ENCODE results near the gene HOXB3.

The HOXB3 gene

GRCh38 chr17:48588528-48588927 is 1.5 kb downstream of the HOXB3 start:
- DNase-seq (ENCODE audit: low read depth, low spot score) = no peak

GRCh38 chr17:48588074-48588415 is 2.0 kb downstream of the HOXB3 start:
- Histone ChIP-seq H3K36me3 (ENCODE audit: insufficient read depth, low read length) (peaks cover 15% of the 10 kb centered on the region), H3K9ac (ENCODE audit: insufficient read length) (no peak overlapping the region), H3K27ac (peak overlapping the region; percentile 38; the same call in 1 of the 2 replicates), H3K4me3 (no peak overlapping the region), H3K9me3 (ENCODE audit: low read depth, low read length) (no peaks in the 10 kb centered on the region)
- TF ChIP-seq FOXP2 (optimal IDR thresholded peaks at IDR 0.05; ENCODE audit: control extremely low read depth, extremely low read length, insufficient read depth) = no peak
- no peak for TF ChIP-seq POLR2AphosphoS5 (IDR thresholded peaks at IDR 0.05; ENCODE audit: borderline replicate concordance, low read depth, low read length)
- TF ChIP-seq EZH2 (IDR thresholded peaks at IDR 0.05) = no peak
- no peak for DNase-seq (ENCODE audit: low read depth, low spot score)

More at GRCh38 chr17:48588528-48588927, 1.5 kb downstream of the HOXB3 start:
- Histone ChIP-seq H3K27ac (no peak overlapping the region), H3K36me3 (ENCODE audit: insufficient read depth, low read length) (peaks cover 16% of the 10 kb centered on the region), H3K4me3 (no peak overlapping the region), H3K9me3 (ENCODE audit: low read depth, low read length) (no peaks in the 10 kb centered on the region), H3K9ac (ENCODE audit: insufficient read length) (no peak overlapping the region)
- TF ChIP-seq FOXP2 (optimal IDR thresholded peaks at IDR 0.05; ENCODE audit: control extremely low read depth, extremely low read length, insufficient read depth) = no peak
- no peak for TF ChIP-seq POLR2AphosphoS5 (IDR thresholded peaks at IDR 0.05; ENCODE audit: borderline replicate concordance, low read depth, low read length)
- no peak for TF ChIP-seq EZH2 (IDR thresholded peaks at IDR 0.05)

- no peak for DNase-seq (ENCODE audit: low read depth, low spot score)
- H3K9ac ChIP-seq (ENCODE audit: insufficient read length) = peak overlapping the region; percentile 46
- no peaks in the 10 kb centered on the region for H3K9me3 ChIP-seq (ENCODE audit: low read depth, low read length)
- H3K36me3 ChIP-seq (ENCODE audit: insufficient read depth, low read length) = peaks cover 14% of the 10 kb centered on the region
- peak overlapping the region; percentile 38; the same call in 1 of the 2 replicates for H3K27ac ChIP-seq
- TF ChIP-seq FOXP2 (optimal IDR thresholded peaks at IDR 0.05; ENCODE audit: control extremely low read depth, extremely low read length, insufficient read depth) = peak; percentile 94
- TF ChIP-seq POLR2AphosphoS5 (IDR thresholded peaks at IDR 0.05; ENCODE audit: borderline replicate concordance, low read depth, low read length) = no peak
- H3K4me3 ChIP-seq = peak overlapping the region; percentile 29; the same call in 1 of the 2 replicates
These were observed 2.6 kb downstream of the HOXB3 start for GRCh38 chr17:48587276-48588073.

- Histone ChIP-seq H3K9me3 (ENCODE audit: low read depth, low read length) (no peaks in the 10 kb centered on the region), H3K9ac (ENCODE audit: insufficient read length) (peak overlapping the region; percentile 46), H3K27ac (no peak overlapping the region), H3K4me3 (no peak overlapping the region; the same call in 1 of the 2 replicates), H3K36me3 (ENCODE audit: insufficient read depth, low read length) (peaks cover 10% of the 10 kb centered on the region)
- TF ChIP-seq EZH2 (IDR thresholded peaks at IDR 0.05) (no peak), POLR2AphosphoS5 (IDR thresholded peaks at IDR 0.05; ENCODE audit: borderline replicate concordance, low read depth, low read length) (no peak), FOXP2 (optimal IDR thresholded peaks at IDR 0.05; ENCODE audit: control extremely low read depth, extremely low read length, insufficient read depth) (no peak)
- DNase-seq (ENCODE audit: low read depth, low spot score) = no peak
These were observed 3.4 kb downstream of the HOXB3 start for GRCh38 chr17:48586355-48587258.

GRCh38 chr17:48584223-48584741 is 5.8 kb downstream of the HOXB3 start:
- Histone ChIP-seq H3K9me3 (ENCODE audit: low read depth, low read length) (no peaks in the 10 kb centered on the region), H3K9ac (ENCODE audit: insufficient read length) (no peak overlapping the region), H3K27ac (0 out of 2 replicates have a peak overlapping the region, but pooled peaks have one; percentile 61), H3K36me3 (ENCODE audit: insufficient read depth, low read length) (no peaks in the 10 kb centered on the region), H3K4me3 (no peak overlapping the region; the same call in 1 of the 2 replicates)
- TF ChIP-seq FOXP2 (optimal IDR thresholded peaks at IDR 0.05; ENCODE audit: control extremely low read depth, extremely low read length, insufficient read depth) (no peak), EZH2 (IDR thresholded peaks at IDR 0.05) (no peak), POLR2AphosphoS5 (IDR thresholded peaks at IDR 0.05; ENCODE audit: borderline replicate concordance, low read depth, low read length) (no peak)
- DNase-seq (ENCODE audit: low read depth, low spot score) = no peak

GRCh38 chr17:48583708-48584222 is 6.3 kb downstream of the HOXB3 start:
- TF ChIP-seq FOXP2 (optimal IDR thresholded peaks at IDR 0.05; ENCODE audit: control extremely low read depth, extremely low read length, insufficient read depth) (no peak), POLR2AphosphoS5 (IDR thresholded peaks at IDR 0.05; ENCODE audit: borderline replicate concordance, low read depth, low read length) (no peak), EZH2 (IDR thresholded peaks at IDR 0.05) (no peak)
- DNase-seq (ENCODE audit: low read depth, low spot score) = no peak

GRCh38 chr17:48582750-48583069 is 7.3 kb downstream of the HOXB3 start:
- no peak for TF ChIP-seq FOXP2 (optimal IDR thresholded peaks at IDR 0.05; ENCODE audit: control extremely low read depth, extremely low read length, insufficient read depth)
- no peak for TF ChIP-seq EZH2 (IDR thresholded peaks at IDR 0.05)
- TF ChIP-seq POLR2AphosphoS5 (IDR thresholded peaks at IDR 0.05; ENCODE audit: borderline replicate concordance, low read depth, low read length) = no peak
- H3K36me3 ChIP-seq (ENCODE audit: insufficient read depth, low read length) = no peaks in the 10 kb centered on the region
- DNase-seq (ENCODE audit: low read depth, low spot score) = no peak
- no peak overlapping the region for H3K4me3 ChIP-seq
- H3K27ac ChIP-seq = no peak overlapping the region
- no peak overlapping the region for H3K9ac ChIP-seq (ENCODE audit: insufficient read length)
- no peaks in the 10 kb centered on the region for H3K9me3 ChIP-seq (ENCODE audit: low read depth, low read length)

More at GRCh38 chr17:48583708-48584222, 6.3 kb downstream of the HOXB3 start:
- H3K4me3 ChIP-seq = no peak overlapping the region; the same call in 1 of the 2 replicates
- no peaks in the 10 kb centered on the region for H3K9me3 ChIP-seq (ENCODE audit: low read depth, low read length)
- H3K9ac ChIP-seq (ENCODE audit: insufficient read length) = no peak overlapping the region
- H3K27ac ChIP-seq = 0 out of 2 replicates have a peak overlapping the region, but pooled peaks have one; percentile 61
- no peaks in the 10 kb centered on the region for H3K36me3 ChIP-seq (ENCODE audit: insufficient read depth, low read length)

Data from SK-N-MC (cell line).